ENCODE data around the gene ADARB1. TPM values are rescaled to one million over a fixed set of nuclear protein-coding genes. Genes with fewer than 3 reads are reported as not detected.

ADARB1 gene
- polyA plus RNA-seq, 3 donors = 0.40 to 2.6 (median 1.0) TPM

- no peak for DNase-seq
- Mint-ChIP-seq H3K4me1 (peaks cover 20% of the 10 kb centered on the region), H3K27ac (no peak overlapping the region), H3K36me3 (no peaks in the 10 kb centered on the region), H3K4me3 (peak overlapping the region in 1 of 2 donors; percentile 78), H3K9me3 (peaks cover 0 to 5% (median 4%) of the 10 kb centered on the region in 7 donors), H3K27me3 (ENCODE audit: low read depth in 3 of 3) (peaks cover 0 to 18% (median 10%) of the 10 kb centered on the region in 3 donors)
- Histone ChIP-seq H3K27ac (ENCODE audit: low read depth in 1 of 2, low read length in 2 of 2) (no peak overlapping the region), H3K4me3 (replicated peaks in 1 of 3; ENCODE audit: low read depth in 2 of 3, low read length in 3 of 3) (no peak overlapping the region), H2AFZ (ENCODE audit: insufficient read depth, low read depth, low read length, poor library complexity, severe bottlenecking) (peak overlapping the region; percentile 62), H3K9me3 (replicated peaks in 1 of 2; ENCODE audit: control insufficient read depth in 1 of 2, insufficient read depth in 1 of 2, low read length in 2 of 2) (no peaks in the 10 kb centered on the region), H3K9ac (ENCODE audit: insufficient read depth, low read length, poor library complexity, severe bottlenecking) (no peak overlapping the region), H3K36me3 (replicated peaks in 1 of 2; ENCODE audit: control insufficient read depth in 1 of 2, insufficient read depth in 2 of 2, low read length in 2 of 2) (no peaks in the 10 kb centered on the region), H3K79me2 (ENCODE audit: insufficient read depth, low read length) (no peaks in the 10 kb centered on the region), H3K27me3 (ENCODE audit: control insufficient read depth in 2 of 2, insufficient read depth in 2 of 2, low read length in 2 of 2) (peaks cover 0 to 4% of the 10 kb centered on the region in 2 donors), H3K4me2 (replicated peaks; ENCODE audit: extremely low read depth, low read length, poor library complexity, severe bottlenecking) (no peak overlapping the region), H4K20me1 (ENCODE audit: insufficient read depth, low read length) (no peaks in the 10 kb centered on the region), H3K4me1 (ENCODE audit: control insufficient read depth in 1 of 2, insufficient read depth in 2 of 2, low read length in 2 of 2) (peaks cover 5 to 8% of the 10 kb centered on the region in 2 donors)
- TF ChIP-seq CTCF (IDR thresholded peaks at IDR 0.05) = no peak
- intact Hi-C loops (cut with micrococcal nuclease) = no loop called here
- WGBS (ENCODE audit: insufficient coverage) = 37% methylated on average over 18 of the region's 23 CpGs
Observed at GRCh38 chr21:45030682-45031570, 43.5 kb upstream of the ADARB1 start.

GRCh38 chr21:45031571-45032191, 42.7 kb upstream of the ADARB1 start:
- Mint-ChIP-seq H3K27ac (no peak overlapping the region), H3K27me3 (ENCODE audit: low read depth in 3 of 3) (peaks cover 0 to 18% (median 10%) of the 10 kb centered on the region in 3 donors), H3K36me3 (no peaks in the 10 kb centered on the region), H3K4me1 (peaks cover 20% of the 10 kb centered on the region), H3K4me3 (no peak overlapping the region), H3K9me3 (peaks cover 4 to 12% (median 9%) of the 10 kb centered on the region in 7 donors)
- 90% methylated on average over 20 of the region's 23 CpGs for WGBS (ENCODE audit: insufficient coverage)
- peaks cover 4 to 6% of the 10 kb centered on the region in 2 donors for H3K9me3 ChIP-seq (replicated peaks in 1 of 2; ENCODE audit: control insufficient read depth in 1 of 2, insufficient read depth in 1 of 2, low read length in 2 of 2)
- no peak overlapping the region for H3K4me3 ChIP-seq (replicated peaks in 1 of 3; ENCODE audit: low read depth in 2 of 3, low read length in 3 of 3)
- no peak overlapping the region for H3K9ac ChIP-seq (ENCODE audit: insufficient read depth, low read length, poor library complexity, severe bottlenecking)
- intact Hi-C loops (cut with micrococcal nuclease) = no loop called here
- peaks cover 0 to 4% of the 10 kb centered on the region in 2 donors for H3K27me3 ChIP-seq (ENCODE audit: control insufficient read depth in 2 of 2, insufficient read depth in 2 of 2, low read length in 2 of 2)
- H3K4me2 ChIP-seq (replicated peaks; ENCODE audit: extremely low read depth, low read length, poor library complexity, severe bottlenecking) = no peak overlapping the region
- no peak overlapping the region for H3K27ac ChIP-seq (ENCODE audit: low read depth in 1 of 2, low read length in 2 of 2)
- no peaks in the 10 kb centered on the region for H3K36me3 ChIP-seq (replicated peaks in 1 of 2; ENCODE audit: control insufficient read depth in 1 of 2, insufficient read depth in 2 of 2, low read length in 2 of 2)
- TF ChIP-seq CTCF (IDR thresholded peaks at IDR 0.05) = no peak
- peak overlapping the region; percentile 62 for H2AFZ ChIP-seq (ENCODE audit: insufficient read depth, low read depth, low read length, poor library complexity, severe bottlenecking)
- DNase-seq = no peak
- peaks cover 5 to 8% of the 10 kb centered on the region in 2 donors for H3K4me1 ChIP-seq (ENCODE audit: control insufficient read depth in 1 of 2, insufficient read depth in 2 of 2, low read length in 2 of 2)
- no peaks in the 10 kb centered on the region for H3K79me2 ChIP-seq (ENCODE audit: insufficient read depth, low read length)
- no peaks in the 10 kb centered on the region for H4K20me1 ChIP-seq (ENCODE audit: insufficient read depth, low read length)

All from CD14-positive monocyte (primary cell).